Ovary (tissue), 9 donors: Measurements from ENCODE around the gene EXOC6B. TPM values are rescaled to one million over a fixed set of nuclear protein-coding genes. Genes with fewer than 3 reads are reported as not detected.
A peak's percentile ranks its signal among the peaks of the same experiment; 100 is the strongest.

Source experiments
- DNase-seq, 5 donors: peaks; one replicate each; pipeline ENCODE4 v3.0.0-alpha.2; 2019 to 2020
- H3K27ac ChIP-seq, 2 donors: fragments of 200-600 bp; one replicate each; pipeline versions ENCODE4 v1.5.1 to v1.8.0; 2019 to 2022
- H3K27me3 ChIP-seq: fragments of 200-600 bp; one replicate; pipeline ENCODE4 v1.8.0; 2022
- H3K36me3 ChIP-seq: fragments of 200-600 bp; sonication (generic); one replicate; pipeline ENCODE4 v1.5.1; 2019
- H3K4me1 ChIP-seq: one replicate; pipeline ENCODE4 v1.8.1; 2013; ENCODE audit warnings: mild to moderate bottlenecking, moderate library complexity; ENCODE audit not compliant: insufficient read depth
- H3K4me3 ChIP-seq: fragments of 200-600 bp; sonication (generic); one replicate; pipeline ENCODE4 v1.5.1; 2017
- H3K9me3 ChIP-seq, 2 donors: fragments of 200-600 bp in 1 of 2; sonication (generic) in 1 of 2; one replicate each; pipeline versions ENCODE4 v1.5.1 to v1.8.1; 2013 to 2019; ENCODE audit warnings: mild to moderate bottlenecking in 1 of 2, moderate library complexity in 1 of 2
- CTCF ChIP-seq, 3 donors: fragments of 450-650 bp in 2 of 3; fragments of 200-600 bp in 1 of 3; IDR thresholded peaks; one replicate each; pipeline versions ENCODE4 v1.5.1 to v1.8.0; 2016 to 2022; ENCODE audit warnings: antibody characterized with exemption in 3 of 3, mild to moderate bottlenecking in 1 of 3
- EP300 ChIP-seq: sonication (generic); formaldehyde crosslinking; IDR thresholded peaks from one replicate; pipeline ENCODE4 v1.6.1; 2017; ENCODE audit warnings: antibody characterized with exemption
- POLR2A ChIP-seq: fragments of 450-650 bp; IDR thresholded peaks from one replicate; pipeline ENCODE4 v1.6.1; 2017; ENCODE audit warnings: antibody characterized with exemption, mild to moderate bottlenecking, moderate library complexity
- WGBS, 3 donors: extraction: QIAGEN DNeasy Blood & Tissue Kit in 1 of 3; methylation state at CpG; one replicate each; pipeline versions ENCODE4 v1.1.5 to v1.1.7; 2013 to 2017; 5-methylcytosine and 5-hydroxymethylcytosine counted together
- intact Hi-C, 4 donors: fragments of 100-400 bp; cut with DNase I; formaldehyde crosslinking; loops; one replicate each; pipeline versions ENCODE4 v1.11.0 to v1.15.1; 2022 to 2023
- polyA plus RNA-seq, 2 donors: library from polyadenylated mRNA; stranded (reverse); fragments of 200-250 nt in 1 of 2; fragments of 350-450 nt in 1 of 2; fragmentation: Illumina TruSeq in 1 of 2; extraction: RNeasy Lipid Tissue Mini Kit (QIAGEN cat#74804) in 1 of 2; gene quantifications; one replicate each; pipeline ENCODE4 v1.2.3, GENCODE V29; 2013 to 2014
- total RNA-seq, 7 donors: library from RNA; depleted of rRNA in 2 of 7; stranded (reverse); fragments of >200 nt in 2 of 7; fragmentation: NEBNext Ultra II Directional in 3 of 7; extraction: Animal tissue kit (Norgen Biotek cat#: 25700) in 3 of 7; gene quantifications; one replicate each; pipeline versions ENCODE4 v1.1.0 to v1.2.4, GENCODE V29; 2016 to 2023
- donor health status: DM: no; HTN: no; CAD: no; lungs with moderate emphysema.
- donor health status: DM: no; HTN: no; CAD: no.
- donor health status: Bipolar disorder and iron deficiency.
- donor health status: DM: yes; HTN: yes; CAD: no.
- donor health status: DM: no; HTN: no; CAD: no.
- donor health status: DM: yes; HTN: yes; CAD: no.

EXOC6B gene
- total and polyA plus RNA-seq, 9 donors, result 11.9 to 84.9 (median 57.8) TPM

- H3K27ac ChIP-seq, result no peak overlapping the region
- no peak for DNase-seq
- 93 to 94% (median 94%) methylated on average over 2 of the region's 2 CpGs for WGBS, 3 donors
Measured at GRCh38 chr2:72779495-72779894, 46.3 kb downstream of the EXOC6B start.

GRCh38 chr2:72778410-72778809 is 47.4 kb downstream of the EXOC6B start:
- Histone ChIP-seq H3K36me3 (no peaks in the 10 kb centered on the region), H3K4me1 (no peaks in the 10 kb centered on the region), H3K27me3 (no peaks in the 10 kb centered on the region), H3K27ac (no peak overlapping the region), H3K4me3 (no peak overlapping the region), H3K9me3 (no peaks in the 10 kb centered on the region)
- intact Hi-C loops, result loop anchor here in 2 of 4 donors (10.0 kb wide), 2 partner anchors 76 to 396 kb away; no protein-coding TSS in a partner anchor
- no peak for TF ChIP-seq CTCF (IDR thresholded peaks at IDR 0.05)
- TF ChIP-seq POLR2A, result no peak
- no peak for TF ChIP-seq EP300
- DNase-seq, result no peak
- WGBS, 3 donors, result 76 to 88% (median 86%) methylated on average over 1 of the region's 1 CpG

More at GRCh38 chr2:72779495-72779894, 46.3 kb downstream of the EXOC6B start:
- H3K27me3 ChIP-seq, result no peaks in the 10 kb centered on the region
- no peak overlapping the region for H3K4me3 ChIP-seq
- H3K4me1 ChIP-seq, result no peaks in the 10 kb centered on the region
- no peaks in the 10 kb centered on the region for H3K36me3 ChIP-seq
- TF ChIP-seq POLR2A (no peak), CTCF (IDR thresholded peaks at IDR 0.05) (no peak), EP300 (no peak)
- H3K9me3 ChIP-seq, result no peaks in the 10 kb centered on the region
- intact Hi-C loops, result loop anchor here in 2 of 4 donors (10.0 kb wide), 2 partner anchors 75 to 395 kb away; no protein-coding TSS in a partner anchor

- Histone ChIP-seq H3K27ac (no peak overlapping the region), H3K4me1 (no peaks in the 10 kb centered on the region), H3K9me3 (no peaks in the 10 kb centered on the region), H3K4me3 (no peak overlapping the region), H3K36me3 (no peaks in the 10 kb centered on the region), H3K27me3 (no peaks in the 10 kb centered on the region)
- DNase-seq, result peak in 3 of 5 donors; percentile 39 to 67 (median 43)
- intact Hi-C loops, result loop anchor here (2.0 to 10.0 kb wide), 5 partner anchors 84 to 1836 kb away; no protein-coding TSS in a partner anchor
- 2 to 3% (median 3%) methylated on average over 2 of the region's 2 CpGs for WGBS, 3 donors
- TF ChIP-seq CTCF (IDR thresholded peaks at IDR 0.05) (peak; percentile 53 to 81 (median 74)), EP300 (no peak), POLR2A (no peak)
Measured at GRCh38 chr2:72770879-72771461, 54.9 kb downstream of the EXOC6B start.

- H3K27me3 ChIP-seq, result no peaks in the 10 kb centered on the region
- no peaks in the 10 kb centered on the region for H3K4me1 ChIP-seq
- WGBS, 3 donors, result 84 to 88% (median 84%) methylated on average over 2 of the region's 2 CpGs
- no peak overlapping the region for H3K27ac ChIP-seq
- no peaks in the 10 kb centered on the region for H3K36me3 ChIP-seq
- no peak for DNase-seq
- H3K4me3 ChIP-seq, result no peak overlapping the region
- TF ChIP-seq EP300, result no peak
- TF ChIP-seq POLR2A, result no peak
- TF ChIP-seq CTCF (IDR thresholded peaks at IDR 0.05), result no peak
- H3K9me3 ChIP-seq, result peaks cover 0 to 4% of the 10 kb centered on the region in 2 donors
- intact Hi-C loops, result loop anchor here in 2 of 4 donors (5.0 to 10.0 kb wide), 2 partner anchors 96 to 1221 kb away; no protein-coding TSS in a partner anchor
Measured at GRCh38 chr2:72765997-72766609, 59.7 kb downstream of the EXOC6B start.
